Measurements from ENCODE around the gene SUFU. TPM values are rescaled to one million over a fixed set of nuclear protein-coding genes. Genes with fewer than 3 reads are reported as not detected.

The SUFU gene
- total and polyA plus RNA-seq, 2 donors, result 2.6 to 4.3 TPM

GRCh38 chr10:102612964-102613275 is 109.1 kb downstream of the SUFU start:
- peaks cover 25 to 34% of the 10 kb centered on the region in 2 donors for H3K36me3 ChIP-seq (ENCODE audit: control insufficient read depth in 2 of 2, insufficient read depth in 2 of 2, low read length in 1 of 2)
- H3K9me3 ChIP-seq (ENCODE audit: control insufficient read depth in 2 of 2, insufficient read depth in 1 of 2, low read length in 1 of 2), result no peaks in the 10 kb centered on the region
- H3K27me3 ChIP-seq (ENCODE audit: control insufficient read depth in 2 of 2, insufficient read depth in 1 of 2, low read length in 1 of 2), result no peaks in the 10 kb centered on the region
- no peak overlapping the region for H3K4me3 ChIP-seq (ENCODE audit: low read length in 2 of 2)
- peak in 3 of 9 donors; percentile 29 to 71 (median 55) for DNase-seq (ENCODE audit: low read depth in 6 of 9, low spot score in 9 of 9)
- H3K4me1 ChIP-seq (ENCODE audit: control insufficient read depth in 2 of 2, insufficient read depth in 2 of 2, low read length in 2 of 2), result peaks cover 4 to 41% of the 10 kb centered on the region in 2 donors
- 40% methylated on average over 8 of the region's 8 CpGs for WGBS
- H3K27ac ChIP-seq (ENCODE audit: low read depth in 1 of 2, low read length in 1 of 2), result peak overlapping the region; percentile 83 to 87

GRCh38 chr10:102613286-102613685 is 109.5 kb downstream of the SUFU start:
- no peaks in the 10 kb centered on the region for H3K9me3 ChIP-seq (ENCODE audit: control insufficient read depth in 2 of 2, insufficient read depth in 1 of 2, low read length in 1 of 2)
- no peak for DNase-seq (ENCODE audit: low read depth in 6 of 9, low spot score in 9 of 9)
- H3K27ac ChIP-seq (ENCODE audit: low read depth in 1 of 2, low read length in 1 of 2), result peak overlapping the region; percentile 83 to 87
- peaks cover 4 to 41% of the 10 kb centered on the region in 2 donors for H3K4me1 ChIP-seq (ENCODE audit: control insufficient read depth in 2 of 2, insufficient read depth in 2 of 2, low read length in 2 of 2)
- H3K36me3 ChIP-seq (ENCODE audit: control insufficient read depth in 2 of 2, insufficient read depth in 2 of 2, low read length in 1 of 2), result peaks cover 27 to 35% of the 10 kb centered on the region in 2 donors
- no peak overlapping the region for H3K4me3 ChIP-seq (ENCODE audit: low read length in 2 of 2)
- H3K27me3 ChIP-seq (ENCODE audit: control insufficient read depth in 2 of 2, insufficient read depth in 1 of 2, low read length in 1 of 2), result no peaks in the 10 kb centered on the region
- WGBS, result 92% methylated on average over 7 of the region's 7 CpGs

- no peak for DNase-seq (ENCODE audit: low read depth in 6 of 9, low spot score in 9 of 9)
- H3K4me3 ChIP-seq (ENCODE audit: low read length in 2 of 2), result no peak overlapping the region
- H3K9me3 ChIP-seq (ENCODE audit: control insufficient read depth in 2 of 2, insufficient read depth in 1 of 2, low read length in 1 of 2), result no peaks in the 10 kb centered on the region
- H3K27me3 ChIP-seq (ENCODE audit: control insufficient read depth in 2 of 2, insufficient read depth in 1 of 2, low read length in 1 of 2), result no peaks in the 10 kb centered on the region
- WGBS, result 85% methylated on average over 8 of the region's 8 CpGs
- H3K4me1 ChIP-seq (ENCODE audit: control insufficient read depth in 2 of 2, insufficient read depth in 2 of 2, low read length in 2 of 2), result peaks cover 4 to 41% of the 10 kb centered on the region in 2 donors
- peaks cover 27 to 37% of the 10 kb centered on the region in 2 donors for H3K36me3 ChIP-seq (ENCODE audit: control insufficient read depth in 2 of 2, insufficient read depth in 2 of 2, low read length in 1 of 2)
- H3K27ac ChIP-seq (ENCODE audit: low read depth in 1 of 2, low read length in 1 of 2), result no peak overlapping the region
Measured at GRCh38 chr10:102613785-102614184, 110.0 kb downstream of the SUFU start.

- Histone ChIP-seq H3K27ac (ENCODE audit: low read depth in 1 of 2, low read length in 1 of 2) (no peak overlapping the region), H3K27me3 (ENCODE audit: control insufficient read depth in 2 of 2, insufficient read depth in 1 of 2, low read length in 1 of 2) (no peaks in the 10 kb centered on the region), H3K9me3 (ENCODE audit: control insufficient read depth in 2 of 2, insufficient read depth in 1 of 2, low read length in 1 of 2) (no peaks in the 10 kb centered on the region), H3K4me3 (ENCODE audit: low read length in 2 of 2) (no peak overlapping the region), H3K36me3 (ENCODE audit: control insufficient read depth in 2 of 2, insufficient read depth in 2 of 2, low read length in 1 of 2) (peaks cover 27 to 43% of the 10 kb centered on the region in 2 donors), H3K4me1 (ENCODE audit: control insufficient read depth in 2 of 2, insufficient read depth in 2 of 2, low read length in 2 of 2) (peaks cover 4 to 49% of the 10 kb centered on the region in 2 donors)
- WGBS, result 97% methylated on average over 5 of the region's 5 CpGs
- DNase-seq (ENCODE audit: low read depth in 6 of 9, low spot score in 9 of 9), result no peak
Measured at GRCh38 chr10:102614888-102615287, 111.1 kb downstream of the SUFU start.

- Histone ChIP-seq H3K4me1 (ENCODE audit: control insufficient read depth in 2 of 2, insufficient read depth in 2 of 2, low read length in 2 of 2) (peaks cover 4 to 53% of the 10 kb centered on the region in 2 donors), H3K27ac (ENCODE audit: low read depth in 1 of 2, low read length in 1 of 2) (no peak overlapping the region), H3K36me3 (ENCODE audit: control insufficient read depth in 2 of 2, insufficient read depth in 2 of 2, low read length in 1 of 2) (peaks cover 30 to 43% of the 10 kb centered on the region in 2 donors), H3K27me3 (ENCODE audit: control insufficient read depth in 2 of 2, insufficient read depth in 1 of 2, low read length in 1 of 2) (no peaks in the 10 kb centered on the region), H3K4me3 (ENCODE audit: low read length in 2 of 2) (no peak overlapping the region), H3K9me3 (ENCODE audit: control insufficient read depth in 2 of 2, insufficient read depth in 1 of 2, low read length in 1 of 2) (no peaks in the 10 kb centered on the region)
- no peak for DNase-seq (ENCODE audit: low read depth in 6 of 9, low spot score in 9 of 9)
- 90% methylated on average over 7 of the region's 7 CpGs for WGBS
Measured at GRCh38 chr10:102615361-102615760, 111.6 kb downstream of the SUFU start.

GRCh38 chr10:102616066-102616770 is 112.4 kb downstream of the SUFU start:
- Histone ChIP-seq H3K27me3 (ENCODE audit: control insufficient read depth in 2 of 2, insufficient read depth in 1 of 2, low read length in 1 of 2) (no peaks in the 10 kb centered on the region), H3K4me1 (ENCODE audit: control insufficient read depth in 2 of 2, insufficient read depth in 2 of 2, low read length in 2 of 2) (peaks cover 4 to 57% of the 10 kb centered on the region in 2 donors), H3K9me3 (ENCODE audit: control insufficient read depth in 2 of 2, insufficient read depth in 1 of 2, low read length in 1 of 2) (no peaks in the 10 kb centered on the region), H3K4me3 (ENCODE audit: low read length in 2 of 2) (no peak overlapping the region), H3K36me3 (ENCODE audit: control insufficient read depth in 2 of 2, insufficient read depth in 2 of 2, low read length in 1 of 2) (peaks cover 34 to 44% of the 10 kb centered on the region in 2 donors), H3K27ac (ENCODE audit: low read depth in 1 of 2, low read length in 1 of 2) (no peak overlapping the region)
- 67% methylated on average over 1 of the region's 1 CpG for WGBS
- DNase-seq (ENCODE audit: low read depth in 6 of 9, low spot score in 9 of 9), result no peak

GRCh38 chr10:102617041-102617440 is 113.3 kb downstream of the SUFU start:
- 98% methylated on average over 9 of the region's 9 CpGs for WGBS
- Histone ChIP-seq H3K4me1 (ENCODE audit: control insufficient read depth in 2 of 2, insufficient read depth in 2 of 2, low read length in 2 of 2) (peaks cover 4 to 57% of the 10 kb centered on the region in 2 donors), H3K27ac (ENCODE audit: low read depth in 1 of 2, low read length in 1 of 2) (no peak overlapping the region), H3K9me3 (ENCODE audit: control insufficient read depth in 2 of 2, insufficient read depth in 1 of 2, low read length in 1 of 2) (no peaks in the 10 kb centered on the region), H3K27me3 (ENCODE audit: control insufficient read depth in 2 of 2, insufficient read depth in 1 of 2, low read length in 1 of 2) (no peaks in the 10 kb centered on the region), H3K36me3 (ENCODE audit: control insufficient read depth in 2 of 2, insufficient read depth in 2 of 2, low read length in 1 of 2) (peaks cover 34 to 49% of the 10 kb centered on the region in 2 donors), H3K4me3 (ENCODE audit: low read length in 2 of 2) (no peak overlapping the region)
- no peak for DNase-seq (ENCODE audit: low read depth in 6 of 9, low spot score in 9 of 9)

GRCh38 chr10:102617816-102618215 is 114.0 kb downstream of the SUFU start:
- no peak overlapping the region for H3K27ac ChIP-seq (ENCODE audit: low read depth in 1 of 2, low read length in 1 of 2)
- peaks cover under 1 to 50% of the 10 kb centered on the region in 2 donors for H3K4me1 ChIP-seq (ENCODE audit: control insufficient read depth in 2 of 2, insufficient read depth in 2 of 2, low read length in 2 of 2)
- peaks cover 34 to 49% of the 10 kb centered on the region in 2 donors for H3K36me3 ChIP-seq (ENCODE audit: control insufficient read depth in 2 of 2, insufficient read depth in 2 of 2, low read length in 1 of 2)
- H3K27me3 ChIP-seq (ENCODE audit: control insufficient read depth in 2 of 2, insufficient read depth in 1 of 2, low read length in 1 of 2), result no peaks in the 10 kb centered on the region
- no peaks in the 10 kb centered on the region for H3K9me3 ChIP-seq (ENCODE audit: control insufficient read depth in 2 of 2, insufficient read depth in 1 of 2, low read length in 1 of 2)
- no peak overlapping the region for H3K4me3 ChIP-seq (ENCODE audit: low read length in 2 of 2)
- DNase-seq (ENCODE audit: low read depth in 6 of 9, low spot score in 9 of 9), result no peak
- WGBS, result 98% methylated on average over 8 of the region's 8 CpGs

GRCh38 chr10:102619281-102619981 is 115.7 kb downstream of the SUFU start:
- Histone ChIP-seq H3K27ac (ENCODE audit: low read depth in 1 of 2, low read length in 1 of 2) (no peak overlapping the region), H3K4me3 (ENCODE audit: low read length in 2 of 2) (no peak overlapping the region), H3K27me3 (ENCODE audit: control insufficient read depth in 2 of 2, insufficient read depth in 1 of 2, low read length in 1 of 2) (no peaks in the 10 kb centered on the region), H3K4me1 (ENCODE audit: control insufficient read depth in 2 of 2, insufficient read depth in 2 of 2, low read length in 2 of 2) (peaks cover 0 to 36% of the 10 kb centered on the region in 2 donors), H3K9me3 (ENCODE audit: control insufficient read depth in 2 of 2, insufficient read depth in 1 of 2, low read length in 1 of 2) (peaks cover 0 to 7% of the 10 kb centered on the region in 2 donors), H3K36me3 (ENCODE audit: control insufficient read depth in 2 of 2, insufficient read depth in 2 of 2, low read length in 1 of 2) (peaks cover 34 to 46% of the 10 kb centered on the region in 2 donors)
- WGBS, result 94% methylated on average over 14 of the region's 14 CpGs
- DNase-seq (ENCODE audit: low read depth in 6 of 9, low spot score in 9 of 9), result no peak

Data from thymus (tissue), 11 donors.